ENCODE measurements around the gene C2orf42.
A peak's percentile ranks its signal among the peaks of the same experiment; 100 is the strongest.

The C2orf42 gene

DNA sequence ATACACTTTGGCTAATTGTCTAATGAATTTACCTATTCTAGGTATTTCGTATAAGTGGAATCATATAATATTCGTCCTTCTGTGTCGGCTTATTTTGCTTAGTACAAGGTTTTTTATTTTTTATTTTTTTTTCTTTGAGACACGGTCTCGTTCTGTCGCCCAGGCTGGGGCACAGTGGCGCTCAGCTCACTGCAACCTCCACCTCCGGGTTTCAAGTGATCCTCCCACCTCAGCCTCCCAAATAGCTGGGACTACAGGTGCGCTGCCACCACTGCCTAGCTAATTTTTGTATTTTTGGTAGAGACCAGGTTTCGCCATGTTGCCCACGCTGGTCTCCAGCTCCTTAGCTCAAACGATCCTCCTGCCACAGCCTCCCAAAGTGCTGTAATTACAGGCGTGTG, 65.3 kb downstream of the C2orf42 start:
- H3K9me3 ChIP-seq (ENCODE audit: control insufficient read depth in 1 of 2, low read length in 2 of 2) = no peaks in the 10 kb centered on the region
- peaks cover 0 to 14% of the 10 kb centered on the region in 2 donors for H3K4me1 ChIP-seq (ENCODE audit: control insufficient read depth in 1 of 2, insufficient read depth in 2 of 2, low read length in 2 of 2)
- peak overlapping the region; percentile 67 to 68 for H3K4me3 ChIP-seq (ENCODE audit: low read depth in 1 of 2, low read length in 2 of 2)
- no peaks in the 10 kb centered on the region for H3K27me3 ChIP-seq (ENCODE audit: low read depth, low read length)
- H3K27ac ChIP-seq (ENCODE audit: low read length) = peak overlapping the region; percentile 95
- H3K36me3 ChIP-seq (ENCODE audit: control insufficient read depth in 1 of 2, insufficient read depth in 2 of 2, low read length in 2 of 2) = peaks cover 0 to 4% of the 10 kb centered on the region in 2 donors

DNA sequence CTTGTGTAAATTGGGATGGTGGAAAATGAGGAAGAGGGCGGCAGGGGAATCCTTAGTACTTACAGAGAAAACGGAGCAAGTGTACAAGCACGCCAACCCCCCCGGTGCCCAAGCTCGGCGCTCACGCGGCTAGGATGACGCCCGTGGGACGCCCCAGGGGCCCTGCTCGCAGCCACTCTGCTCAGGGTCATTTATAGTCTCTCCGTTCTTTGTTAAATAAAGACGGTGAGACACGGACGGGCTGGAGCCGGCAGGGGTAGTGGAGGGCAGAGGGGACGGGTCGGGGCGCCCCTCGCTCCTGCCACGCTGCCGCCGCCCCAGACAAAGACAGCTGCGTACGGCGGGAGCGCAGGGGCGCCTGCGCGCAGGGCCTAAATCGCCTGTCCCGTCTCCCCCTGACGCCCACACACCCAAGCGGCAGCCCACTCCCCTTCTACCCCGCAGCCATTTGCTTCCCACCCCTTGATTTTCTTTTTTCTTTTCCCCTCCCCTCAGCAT, 65.8 kb downstream of the C2orf42 start:
- Histone ChIP-seq H3K36me3 (ENCODE audit: control insufficient read depth in 1 of 2, insufficient read depth in 2 of 2, low read length in 2 of 2) (peaks cover 0 to 4% of the 10 kb centered on the region in 2 donors), H3K9me3 (ENCODE audit: control insufficient read depth in 1 of 2, low read length in 2 of 2) (no peaks in the 10 kb centered on the region), H3K27me3 (ENCODE audit: low read depth, low read length) (no peaks in the 10 kb centered on the region), H3K27ac (ENCODE audit: low read length) (peak overlapping the region; percentile 95), H3K4me3 (ENCODE audit: low read depth in 1 of 2, low read length in 2 of 2) (peak overlapping the region; percentile 67 to 68), H3K4me1 (ENCODE audit: control insufficient read depth in 1 of 2, insufficient read depth in 2 of 2, low read length in 2 of 2) (peaks cover 0 to 14% of the 10 kb centered on the region in 2 donors)

DNA sequence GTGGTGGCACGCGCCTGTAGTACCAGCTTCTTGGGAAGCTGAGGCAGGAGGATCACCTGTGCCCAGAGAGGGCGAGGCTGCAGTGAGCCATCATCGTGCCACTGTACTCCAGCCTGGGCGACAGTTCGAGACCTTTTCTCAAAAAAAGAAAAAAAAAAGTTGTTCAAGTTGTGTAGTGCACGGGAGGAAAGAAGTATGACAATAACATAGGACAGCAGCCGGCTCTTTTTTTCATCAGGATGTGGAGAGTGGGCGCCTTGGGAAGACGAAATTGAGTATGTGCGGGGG, 67.0 kb downstream of the C2orf42 start:
- Histone ChIP-seq H3K4me3 (ENCODE audit: low read depth in 1 of 2, low read length in 2 of 2) (peak overlapping the region; percentile 67 to 68), H3K4me1 (ENCODE audit: control insufficient read depth in 1 of 2, insufficient read depth in 2 of 2, low read length in 2 of 2) (peaks cover 0 to 14% of the 10 kb centered on the region in 2 donors), H3K9me3 (ENCODE audit: control insufficient read depth in 1 of 2, low read length in 2 of 2) (no peaks in the 10 kb centered on the region), H3K27me3 (ENCODE audit: low read depth, low read length) (no peaks in the 10 kb centered on the region), H3K27ac (ENCODE audit: low read length) (peak overlapping the region; percentile 95), H3K36me3 (ENCODE audit: control insufficient read depth in 1 of 2, insufficient read depth in 2 of 2, low read length in 2 of 2) (peaks cover 0 to 4% of the 10 kb centered on the region in 2 donors)

DNA sequence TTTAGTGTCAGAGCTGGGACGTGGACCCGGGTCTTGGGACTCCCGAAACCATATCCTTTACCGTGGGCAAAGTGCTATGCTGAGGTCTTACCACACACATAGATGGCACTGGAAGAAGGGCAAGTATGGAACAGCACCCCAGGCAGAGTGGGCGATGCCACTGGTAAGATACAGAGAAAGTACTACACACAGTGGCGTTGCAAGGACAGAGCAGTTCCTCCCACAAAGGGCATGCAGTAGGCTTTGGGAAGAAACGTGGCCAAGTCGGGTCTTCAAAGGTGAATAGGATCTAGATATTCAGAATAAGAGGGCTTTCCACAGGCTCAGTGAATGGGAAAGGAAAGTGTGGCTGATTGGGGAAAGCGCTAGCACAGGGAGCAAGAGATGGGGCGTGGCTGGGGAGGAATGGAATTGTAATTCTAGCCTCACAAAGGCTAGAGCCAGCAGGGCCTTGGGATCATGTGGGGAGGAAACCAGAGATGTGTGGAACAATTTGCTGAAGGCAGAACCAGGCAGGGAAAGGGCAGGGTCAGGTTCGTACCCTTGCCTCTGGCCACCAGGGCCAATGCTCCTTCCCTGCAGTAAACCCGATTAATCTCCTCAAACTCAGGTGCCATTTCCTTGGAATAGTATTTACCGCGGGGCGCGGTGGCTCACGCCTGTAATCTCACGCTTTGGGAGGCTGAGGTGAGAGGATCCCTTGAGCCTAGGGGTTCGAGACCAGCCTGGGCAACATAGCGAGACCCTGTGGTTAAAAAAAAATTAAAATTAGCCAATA, 67.6 kb downstream of the C2orf42 start:
- no peaks in the 10 kb centered on the region for H3K27me3 ChIP-seq (ENCODE audit: low read depth, low read length)
- H3K4me3 ChIP-seq (ENCODE audit: low read depth in 1 of 2, low read length in 2 of 2) = peak overlapping the region; percentile 67 to 68
- H3K9me3 ChIP-seq (ENCODE audit: control insufficient read depth in 1 of 2, low read length in 2 of 2) = no peaks in the 10 kb centered on the region
- peaks cover 0 to 14% of the 10 kb centered on the region in 2 donors for H3K4me1 ChIP-seq (ENCODE audit: control insufficient read depth in 1 of 2, insufficient read depth in 2 of 2, low read length in 2 of 2)
- H3K27ac ChIP-seq (ENCODE audit: low read length) = peak overlapping the region; percentile 95
- H3K36me3 ChIP-seq (ENCODE audit: control insufficient read depth in 1 of 2, insufficient read depth in 2 of 2, low read length in 2 of 2) = peaks cover 0 to 4% of the 10 kb centered on the region in 2 donors

DNA sequence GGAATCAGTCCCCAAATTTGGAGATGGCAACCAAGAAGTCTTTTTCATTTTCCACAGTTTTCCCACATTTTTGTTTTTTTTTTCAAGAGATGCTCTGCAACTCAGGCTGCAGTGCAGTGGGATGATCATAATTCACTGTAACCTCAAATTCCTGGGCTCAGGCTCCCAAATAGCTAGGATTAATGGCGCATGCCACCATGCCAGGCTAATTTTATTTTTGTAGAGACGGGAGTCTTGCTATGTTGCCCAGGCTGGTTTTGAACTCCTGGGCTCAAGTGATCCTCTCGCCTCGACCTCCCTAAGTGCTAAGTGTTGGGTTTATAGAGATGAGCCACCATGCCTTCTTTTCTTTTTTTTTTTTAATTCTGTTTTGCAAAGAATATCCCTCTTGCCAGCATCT, 68.3 kb downstream of the C2orf42 start:
- Histone ChIP-seq H3K27me3 (ENCODE audit: low read depth, low read length) (no peaks in the 10 kb centered on the region), H3K9me3 (ENCODE audit: control insufficient read depth in 1 of 2, low read length in 2 of 2) (no peaks in the 10 kb centered on the region), H3K36me3 (ENCODE audit: control insufficient read depth in 1 of 2, insufficient read depth in 2 of 2, low read length in 2 of 2) (peaks cover 0 to 4% of the 10 kb centered on the region in 2 donors), H3K27ac (ENCODE audit: low read length) (no peak overlapping the region), H3K4me3 (ENCODE audit: low read depth in 1 of 2, low read length in 2 of 2) (no peak overlapping the region), H3K4me1 (ENCODE audit: control insufficient read depth in 1 of 2, insufficient read depth in 2 of 2, low read length in 2 of 2) (peaks cover 0 to 14% of the 10 kb centered on the region in 2 donors)

- Histone ChIP-seq H3K9me3 (ENCODE audit: control insufficient read depth in 1 of 2, low read length in 2 of 2) (no peaks in the 10 kb centered on the region), H3K27me3 (ENCODE audit: low read depth, low read length) (no peaks in the 10 kb centered on the region), H3K4me1 (ENCODE audit: control insufficient read depth in 1 of 2, insufficient read depth in 2 of 2, low read length in 2 of 2) (peaks cover 0 to 14% of the 10 kb centered on the region in 2 donors), H3K27ac (ENCODE audit: low read length) (no peak overlapping the region), H3K4me3 (ENCODE audit: low read depth in 1 of 2, low read length in 2 of 2) (no peak overlapping the region), H3K36me3 (ENCODE audit: control insufficient read depth in 1 of 2, insufficient read depth in 2 of 2, low read length in 2 of 2) (peaks cover 0 to 4% of the 10 kb centered on the region in 2 donors)
Measured at GRCh38 chr2:70121627-70122372, 69.0 kb downstream of the C2orf42 start.

GRCh38 chr2:70118798-70119454, 71.9 kb downstream of the C2orf42 start:
- Histone ChIP-seq H3K4me1 (ENCODE audit: control insufficient read depth in 1 of 2, insufficient read depth in 2 of 2, low read length in 2 of 2) (peaks cover 0 to 12% of the 10 kb centered on the region in 2 donors), H3K9me3 (ENCODE audit: control insufficient read depth in 1 of 2, low read length in 2 of 2) (no peaks in the 10 kb centered on the region), H3K27me3 (ENCODE audit: low read depth, low read length) (no peaks in the 10 kb centered on the region), H3K36me3 (ENCODE audit: control insufficient read depth in 1 of 2, insufficient read depth in 2 of 2, low read length in 2 of 2) (no peaks in the 10 kb centered on the region), H3K27ac (ENCODE audit: low read length) (no peak overlapping the region), H3K4me3 (ENCODE audit: low read depth in 1 of 2, low read length in 2 of 2) (no peak overlapping the region)

- H3K4me1 ChIP-seq (ENCODE audit: control insufficient read depth in 1 of 2, insufficient read depth in 2 of 2, low read length in 2 of 2) = peaks cover 0 to 3% of the 10 kb centered on the region in 2 donors
Measured at GRCh38 chr2:70116936-70117552, 73.8 kb downstream of the C2orf42 start.

DNA sequence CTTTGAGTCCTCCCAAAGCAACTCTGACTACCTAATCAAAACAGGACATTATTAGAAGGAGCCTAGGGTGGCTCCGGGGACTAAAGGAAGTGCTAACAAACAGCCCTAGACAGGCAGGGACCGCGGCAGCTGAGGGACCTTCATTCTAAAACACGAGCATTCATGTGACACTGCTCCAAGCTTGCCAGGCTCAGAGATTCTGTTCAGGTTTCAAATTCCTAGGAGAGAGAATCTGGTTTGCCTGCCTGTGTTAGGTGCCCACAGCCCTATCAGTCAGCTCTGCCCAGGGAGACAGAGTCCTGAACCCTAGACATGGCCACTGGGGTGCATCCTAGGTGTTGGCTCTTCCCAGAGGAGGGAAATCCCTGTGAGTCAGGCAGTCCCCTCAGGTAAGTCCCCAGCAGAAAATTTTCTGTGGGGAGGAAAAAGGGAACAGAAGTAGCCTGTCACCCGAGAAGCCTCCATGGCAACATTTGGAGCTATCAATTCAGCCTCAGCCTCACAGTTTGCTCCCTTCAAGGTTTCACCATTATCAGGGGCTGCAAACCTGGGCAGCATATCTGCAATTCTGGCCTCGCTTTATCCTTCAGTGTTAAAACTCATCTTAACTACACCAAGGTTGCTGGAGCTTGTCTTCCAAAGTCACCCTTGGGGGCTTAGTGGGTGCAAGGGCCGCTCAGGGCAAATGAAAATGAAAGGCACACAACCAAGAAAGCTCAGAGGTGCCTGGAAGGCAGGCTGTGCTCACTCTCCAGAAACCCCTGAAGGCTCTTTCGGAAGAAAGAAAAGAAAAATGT, 75.0 kb downstream of the C2orf42 start:
- no peaks in the 10 kb centered on the region for H3K9me3 ChIP-seq (ENCODE audit: control insufficient read depth in 1 of 2, low read length in 2 of 2)
- no peak overlapping the region for H3K27ac ChIP-seq (ENCODE audit: low read length)
- peaks cover 3 to 4% of the 10 kb centered on the region in 2 donors for H3K4me1 ChIP-seq (ENCODE audit: control insufficient read depth in 1 of 2, insufficient read depth in 2 of 2, low read length in 2 of 2)
- no peaks in the 10 kb centered on the region for H3K36me3 ChIP-seq (ENCODE audit: control insufficient read depth in 1 of 2, insufficient read depth in 2 of 2, low read length in 2 of 2)
- no peak overlapping the region for H3K4me3 ChIP-seq (ENCODE audit: low read depth in 1 of 2, low read length in 2 of 2)
- H3K27me3 ChIP-seq (ENCODE audit: low read depth, low read length) = no peaks in the 10 kb centered on the region

More at GRCh38 chr2:70116936-70117552, 73.8 kb downstream of the C2orf42 start:
- Histone ChIP-seq H3K4me3 (ENCODE audit: low read depth in 1 of 2, low read length in 2 of 2) (no peak overlapping the region), H3K27ac (ENCODE audit: low read length) (no peak overlapping the region), H3K9me3 (ENCODE audit: control insufficient read depth in 1 of 2, low read length in 2 of 2) (no peaks in the 10 kb centered on the region), H3K27me3 (ENCODE audit: low read depth, low read length) (no peaks in the 10 kb centered on the region), H3K36me3 (ENCODE audit: control insufficient read depth in 1 of 2, insufficient read depth in 2 of 2, low read length in 2 of 2) (no peaks in the 10 kb centered on the region)

DNA sequence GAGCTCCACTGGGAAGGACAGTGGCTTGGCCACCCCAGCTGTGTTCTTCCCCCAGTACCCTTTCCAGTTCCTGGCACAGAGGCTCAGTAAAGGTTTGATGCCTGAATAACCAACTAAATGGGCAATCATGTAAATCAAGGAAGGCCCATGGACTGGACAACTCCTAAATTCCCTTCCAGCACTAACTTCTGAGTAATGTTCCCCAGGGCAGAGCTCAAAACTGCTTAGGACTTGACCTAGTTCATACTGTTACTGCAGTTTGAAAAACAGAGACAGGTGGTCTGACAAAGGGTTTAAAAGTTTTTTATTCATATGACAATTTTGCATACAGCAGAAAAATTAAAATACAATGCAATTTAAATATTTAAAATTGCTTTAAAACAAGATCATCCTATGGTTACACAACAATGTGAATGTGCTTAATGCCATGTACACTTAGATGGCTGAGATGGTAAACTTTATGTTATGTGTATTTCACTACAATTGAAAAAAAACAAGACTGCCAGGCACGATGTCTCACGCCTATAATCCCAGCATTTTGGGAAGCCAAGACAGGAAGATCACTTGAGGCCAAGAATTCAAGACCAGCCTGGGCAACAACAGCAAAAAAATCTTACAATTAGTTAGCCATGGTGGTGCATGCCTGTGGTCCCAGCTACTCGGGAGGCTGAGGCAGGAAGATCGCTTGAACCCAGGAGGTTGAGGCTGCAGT, 77.3 kb downstream of the C2orf42 start:
- Histone ChIP-seq H3K4me1 (ENCODE audit: control insufficient read depth in 1 of 2, insufficient read depth in 2 of 2, low read length in 2 of 2) (peaks cover 3 to 5% of the 10 kb centered on the region in 2 donors), H3K27me3 (ENCODE audit: low read depth, low read length) (no peaks in the 10 kb centered on the region), H3K4me3 (ENCODE audit: low read depth in 1 of 2, low read length in 2 of 2) (no peak overlapping the region), H3K9me3 (ENCODE audit: control insufficient read depth in 1 of 2, low read length in 2 of 2) (no peaks in the 10 kb centered on the region), H3K36me3 (ENCODE audit: control insufficient read depth in 1 of 2, insufficient read depth in 2 of 2, low read length in 2 of 2) (no peaks in the 10 kb centered on the region), H3K27ac (ENCODE audit: low read length) (no peak overlapping the region)
